Kidney (tissue), 14 donors: ENCODE results near the gene COPS8. TPM values are rescaled to one million over a fixed set of nuclear protein-coding genes. Genes with fewer than 3 reads are reported as not detected.

ENCODE experiments used
- DNase-seq, 5 donors: peaks; one replicate each; pipeline ENCODE4 v3.0.0-alpha.2; 2013 to 2020
- FAIRE-seq: peaks from 2 replicates; lab custom pipeline; 2012; peaks lifted over from hg19 to GRCh38; lab: Jason Lieb, UNC
- H3K27ac ChIP-seq, 2 donors: one replicate each; pipeline ENCODE4 v1.7.0; 2013; ENCODE audit warnings: low read depth in 2 of 2, low read length in 2 of 2, inconsistent platforms in 1 of 2
- H3K27me3 ChIP-seq: one replicate; pipeline ENCODE4 v1.7.1; 2013; ENCODE audit warnings: low read length, inconsistent platforms; ENCODE audit not compliant: control insufficient read depth, insufficient read depth
- H3K36me3 ChIP-seq, 3 donors: one replicate each; pipeline versions ENCODE4 v1.7.0 to v1.7.1; 2013; ENCODE audit warnings: low read length in 3 of 3, control low read depth in 1 of 3, inconsistent platforms in 1 of 3; ENCODE audit not compliant: insufficient read depth in 3 of 3, control insufficient read depth in 2 of 3
- H3K4me1 ChIP-seq, 3 donors: one replicate each; pipeline versions ENCODE4 v1.7.0 to v1.7.1; 2013; ENCODE audit warnings: low read length in 3 of 3, inconsistent platforms in 1 of 3, low read depth in 1 of 3; ENCODE audit not compliant: control insufficient read depth in 2 of 3, insufficient read depth in 2 of 3
- H3K4me3 ChIP-seq, 3 donors: one replicate each; pipeline versions ENCODE4 v1.7.0 to v1.8.1; 2013; ENCODE audit warnings: low read length in 3 of 3, control low read depth in 1 of 3, inconsistent platforms in 1 of 3
- H3K9ac ChIP-seq, 3 donors: one replicate each; pipeline versions ENCODE4 v1.7.0 to v1.7.1; 2013; ENCODE audit warnings: low read length in 3 of 3, control low read depth in 1 of 3, inconsistent platforms in 1 of 3
- H3K9me3 ChIP-seq, 3 donors: one replicate each; pipeline versions ENCODE4 v1.7.0 to v1.7.1; 2013; ENCODE audit warnings: low read length in 3 of 3, control low read depth in 1 of 3, inconsistent platforms in 1 of 3; ENCODE audit not compliant: control insufficient read depth in 2 of 3, insufficient read depth in 1 of 3
- CTCF ChIP-seq: IDR thresholded peaks from 3 replicates; pipeline ENCODE4 v1.5.1; 2012; ENCODE audit warnings: mild to moderate bottlenecking, moderate library complexity, borderline replicate concordance; ENCODE audit not compliant: insufficient read depth; ENCODE audit errors: extremely low read depth
- intact Hi-C: fragments of 100-400 bp; cut with DNase I; formaldehyde crosslinking; loops from one replicate; pipeline ENCODE4 v1.11.1; 2022
- polyA plus RNA-seq: library from polyadenylated mRNA; stranded (reverse); fragments of 350-450 nt; fragmentation: Illumina TruSeq; extraction: RNeasy Lipid Tissue Mini Kit (QIAGEN cat#74804); gene quantifications from one replicate; pipeline ENCODE4 v1.2.3, GENCODE V29; 2014; ENCODE audit warnings: low read depth, low replicate concordance; ENCODE audit not compliant: insufficient read depth
- total RNA-seq: library from RNA; stranded (reverse); fragmentation: NEBNext Ultra II Directional; extraction: Animal tissue kit (Norgen Biotek cat#: 25700); gene quantifications from one replicate; pipeline ENCODE4 v1.2.1, GENCODE V29; 2021
- donor health status: control.
- donor health status: control.
- donor health status: control.
- donor health status: control.
- donor health status: control.
- donor health status: DM: yes; HTN: yes; CAD: no.
- donor health status: Normal renal cell carcinoma (clear cell type).

The COPS8 gene
- total and polyA plus RNA-seq, 2 donors from 2014 or later: 40.7 to 67.6 TPM

DNA sequence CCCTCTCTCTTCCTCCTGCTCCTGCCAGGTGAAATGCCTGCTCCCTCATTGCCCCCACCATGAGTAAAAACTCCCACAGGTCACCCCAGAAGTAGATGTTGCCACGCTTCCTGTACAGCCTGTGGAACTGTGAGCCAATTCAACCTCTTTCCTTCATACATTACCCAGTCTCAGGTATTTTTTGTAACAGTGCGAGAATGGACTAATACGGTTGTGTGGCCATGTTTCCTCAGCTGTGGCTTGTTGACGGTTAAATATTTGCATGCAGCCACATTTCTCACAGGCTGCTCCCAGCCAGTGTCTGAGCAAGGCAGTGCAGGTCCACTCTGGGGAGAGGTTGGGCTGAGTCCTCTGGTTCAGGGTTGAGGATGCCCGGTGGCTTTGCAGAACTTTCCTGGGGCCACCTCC lies 27.8 kb upstream of the COPS8 start:
- Histone ChIP-seq H3K27ac (no peak overlapping the region), H3K4me1 (peaks cover 0 to 2% (median 2%) of the 10 kb centered on the region in 3 donors), H3K9ac (no peak overlapping the region), H3K36me3 (no peaks in the 10 kb centered on the region), H3K9me3 (no peaks in the 10 kb centered on the region), H3K27me3 (no peaks in the 10 kb centered on the region), H3K4me3 (no peak overlapping the region)
- no peak for FAIRE-seq
- TF ChIP-seq CTCF: no peak
- DNase-seq: no peak
- intact Hi-C loops: loop anchor here (5.0 kb wide), 1 partner anchor 716 kb away; no protein-coding TSS in a partner anchor

- Histone ChIP-seq H3K27ac (no peak overlapping the region), H3K4me3 (no peak overlapping the region), H3K36me3 (no peaks in the 10 kb centered on the region), H3K27me3 (no peaks in the 10 kb centered on the region), H3K9ac (no peak overlapping the region), H3K4me1 (peaks cover 0 to 2% (median 2%) of the 10 kb centered on the region in 3 donors), H3K9me3 (no peaks in the 10 kb centered on the region)
- no peak for TF ChIP-seq CTCF
- intact Hi-C loops: loop anchor here (5.0 kb wide), 1 partner anchor 716 kb away; no protein-coding TSS in a partner anchor
- DNase-seq: no peak
- no peak for FAIRE-seq
Observed at GRCh38 chr2:237058423-237058822, 27.3 kb upstream of the COPS8 start.

DNA sequence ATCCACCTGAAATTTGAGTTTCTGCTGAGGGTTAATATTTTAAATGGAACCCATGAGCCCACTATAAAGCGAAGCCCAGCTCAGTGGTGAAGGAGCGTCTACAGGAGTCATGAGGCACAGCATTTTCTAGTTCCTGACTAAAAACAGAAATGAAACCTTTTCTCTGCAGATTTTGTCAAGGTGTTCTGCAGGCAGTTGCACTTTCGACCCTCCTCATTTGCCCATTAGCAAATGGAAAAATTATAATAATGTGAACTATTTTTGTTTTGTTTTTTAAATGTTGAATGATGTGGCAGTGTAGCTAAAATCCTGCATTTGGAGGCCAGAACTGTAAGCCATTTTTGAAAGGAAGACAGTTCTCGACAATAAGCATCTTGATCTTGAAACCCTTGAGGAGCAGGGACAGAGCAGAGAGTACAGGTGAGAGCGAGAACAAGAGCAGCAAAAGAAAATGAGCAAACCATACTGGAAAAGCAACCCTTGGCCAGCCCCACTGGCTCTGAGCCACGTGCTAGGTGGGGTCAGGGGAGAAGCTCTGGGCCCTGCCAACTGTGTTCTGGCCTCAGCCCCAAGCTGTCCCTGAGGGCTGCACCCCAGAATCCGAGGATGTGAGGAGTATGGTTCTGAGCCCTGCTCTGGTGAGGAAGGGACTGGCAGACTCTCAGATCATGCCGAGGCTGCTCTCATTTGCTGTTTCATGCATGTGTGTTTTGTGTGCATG lies 26.4 kb upstream of the COPS8 start:
- Histone ChIP-seq H3K9me3 (no peaks in the 10 kb centered on the region), H3K27me3 (no peaks in the 10 kb centered on the region), H3K27ac (no peak overlapping the region), H3K4me3 (no peak overlapping the region), H3K4me1 (peaks cover 0 to 2% (median 2%) of the 10 kb centered on the region in 3 donors), H3K9ac (no peak overlapping the region), H3K36me3 (no peaks in the 10 kb centered on the region)
- TF ChIP-seq CTCF: no peak
- no peak for FAIRE-seq
- DNase-seq: no peak
- intact Hi-C loops: loop anchor here (5.0 kb wide), 1 partner anchor 717 kb away; no protein-coding TSS in a partner anchor
